Measurements from ENCODE around the gene CTU1.
A peak's percentile ranks its signal among the peaks of the same experiment; 100 is the strongest.

- TF ChIP-seq POLR2A (IDR thresholded peaks at IDR 0.05) = no peak
- TF ChIP-seq CTCF (IDR thresholded peaks at IDR 0.05) = peak in 1 of 4 experiments; percentile 4
Measured at GRCh38 chr19:51096473-51097165, 11.6 kb downstream of the CTU1 start.

Data from uterus (tissue), 2 donors.